Putamen (tissue), 1 donor: Measurements from ENCODE around the gene DSCAML1.

ENCODE experiments used
- DNase-seq: peaks from one replicate; pipeline ENCODE4 v3.0.0-alpha.2; 2016; ENCODE audit warnings: low spot score

The DSCAML1 gene

GRCh38 chr11:117488996-117489952 is 307.7 kb downstream of the DSCAML1 start:
- DNase-seq: no peak

DNA sequence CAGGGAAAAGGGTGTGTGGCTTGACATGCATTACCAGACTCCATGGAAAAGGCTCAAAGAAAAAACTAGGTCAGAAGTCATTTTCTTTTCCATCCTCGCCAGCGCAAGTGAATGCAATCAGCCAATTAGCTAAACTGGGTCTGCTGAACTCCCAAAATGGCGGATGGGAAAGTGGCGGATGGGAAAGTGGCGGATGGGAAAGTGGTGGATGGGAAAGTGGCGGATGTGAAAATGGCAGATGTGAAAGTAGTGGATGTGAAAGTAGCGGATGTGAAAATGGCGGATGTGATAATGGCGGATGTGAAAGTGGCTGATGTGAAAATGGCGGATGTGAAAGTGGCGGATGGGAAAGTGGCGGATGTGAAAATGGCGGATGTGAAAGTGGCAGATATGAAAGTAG is 311.0 kb downstream of the DSCAML1 start:
- DNase-seq: no peak

GRCh38 chr11:117484156-117484555 is 312.9 kb downstream of the DSCAML1 start:
- DNase-seq: no peak

DNA sequence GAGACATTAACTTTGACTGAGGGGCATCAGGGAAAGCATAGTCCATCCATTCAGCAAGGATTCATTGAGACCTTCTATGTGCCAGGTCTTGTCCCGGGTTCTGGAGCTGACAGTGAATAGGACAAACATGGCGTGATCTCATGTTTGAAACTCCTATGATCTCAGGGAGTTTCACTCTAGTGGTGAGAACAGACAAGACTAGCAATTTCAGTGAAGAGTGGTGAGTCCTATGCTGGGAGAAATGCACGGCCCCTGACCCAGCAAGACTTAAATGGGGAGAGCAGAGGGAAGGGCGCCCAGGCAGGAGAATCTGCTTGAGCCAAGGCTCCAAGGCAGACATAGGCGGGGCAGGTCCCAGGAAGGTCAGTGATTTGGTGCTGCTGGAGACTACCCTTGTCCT is 313.6 kb downstream of the DSCAML1 start:
- no peak for DNase-seq

DNA sequence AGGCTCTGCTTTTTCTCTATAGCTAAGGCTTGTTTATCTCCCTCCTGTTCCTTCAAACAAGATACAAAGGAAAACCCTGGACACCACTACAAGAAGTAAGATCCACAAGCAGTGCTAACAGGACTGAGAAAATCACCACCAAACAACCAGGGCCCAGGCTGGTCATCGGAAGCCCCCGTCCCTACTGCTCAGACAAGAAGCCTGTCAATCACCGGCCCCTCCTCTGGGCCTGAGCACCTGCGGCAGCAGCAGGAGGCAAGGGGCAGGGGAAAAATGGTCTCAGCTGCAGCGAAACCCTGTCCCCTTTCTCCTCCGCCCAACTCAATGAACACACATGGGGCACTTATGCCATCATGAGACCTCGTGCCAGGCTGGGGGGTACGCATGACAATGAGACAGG is 314.1 kb downstream of the DSCAML1 start:
- DNase-seq: no peak

DNA sequence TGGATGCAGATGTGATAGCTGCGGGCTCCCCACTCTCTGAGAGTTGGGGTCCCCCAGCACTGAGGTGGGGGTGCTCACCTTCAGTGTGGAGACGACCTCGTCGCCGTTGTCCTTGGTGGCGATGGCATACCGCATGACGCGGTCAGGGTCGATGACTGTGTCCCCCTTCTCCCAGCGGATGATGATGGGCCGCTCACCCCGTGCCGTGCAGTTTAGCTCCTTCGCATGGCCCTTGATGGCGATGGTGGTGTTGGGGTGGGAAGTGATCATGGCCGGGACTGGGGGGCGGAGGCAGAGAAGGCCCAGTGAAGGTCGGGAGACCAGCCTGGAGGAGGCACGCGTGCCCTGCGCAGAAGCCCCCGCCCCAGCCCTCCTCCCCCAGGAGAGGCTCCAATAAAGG is 315.1 kb downstream of the DSCAML1 start:
- no peak for DNase-seq

GRCh38 chr11:117481036-117481435 is 316.0 kb downstream of the DSCAML1 start:
- no peak for DNase-seq

DNA sequence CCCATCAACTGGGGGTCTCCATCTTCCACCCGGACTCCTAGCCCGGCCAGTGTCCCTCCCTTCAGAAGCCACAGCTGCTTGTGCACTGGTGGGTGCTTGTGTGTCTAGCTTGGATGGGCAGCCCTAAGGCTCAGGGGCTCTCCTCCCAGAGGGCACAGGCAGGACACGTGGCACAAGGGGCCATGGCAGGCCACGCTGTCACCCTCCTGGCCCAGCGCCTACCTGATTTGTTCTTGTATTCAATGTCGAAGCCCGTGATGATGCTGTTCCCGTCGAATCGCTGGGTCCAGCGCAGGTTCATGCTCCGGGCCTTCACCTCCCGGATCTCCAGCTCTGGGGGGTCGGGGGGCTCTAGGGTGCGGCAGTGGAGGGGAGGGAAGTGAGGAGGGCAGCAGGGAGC is 316.8 kb downstream of the DSCAML1 start:
- no peak for DNase-seq

DNA sequence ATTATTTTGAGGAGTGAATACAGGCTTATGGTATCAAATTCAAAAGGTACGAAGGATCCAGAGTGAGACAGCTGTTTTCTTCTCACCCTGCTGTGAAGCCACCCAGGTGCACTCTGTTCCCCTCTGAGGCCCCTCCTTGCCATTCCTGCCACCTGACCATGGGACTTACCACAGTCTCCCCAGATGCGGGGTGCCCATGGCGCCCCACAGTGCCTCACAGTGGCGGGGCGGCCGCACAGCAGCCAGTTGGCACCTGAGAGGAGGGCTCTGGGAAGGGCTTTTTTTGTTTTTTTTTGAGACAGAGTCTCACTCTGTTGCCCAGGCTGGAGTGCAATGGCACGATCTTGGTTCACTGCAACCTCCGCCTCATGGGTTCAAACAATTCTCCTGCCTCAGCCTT is 317.6 kb downstream of the DSCAML1 start:
- DNase-seq: no peak

- no peak for DNase-seq
These were observed 318.1 kb downstream of the DSCAML1 start for GRCh38 chr11:117478926-117479325.

GRCh38 chr11:117478126-117478860 is 318.7 kb downstream of the DSCAML1 start:
- no peak for DNase-seq

DNA sequence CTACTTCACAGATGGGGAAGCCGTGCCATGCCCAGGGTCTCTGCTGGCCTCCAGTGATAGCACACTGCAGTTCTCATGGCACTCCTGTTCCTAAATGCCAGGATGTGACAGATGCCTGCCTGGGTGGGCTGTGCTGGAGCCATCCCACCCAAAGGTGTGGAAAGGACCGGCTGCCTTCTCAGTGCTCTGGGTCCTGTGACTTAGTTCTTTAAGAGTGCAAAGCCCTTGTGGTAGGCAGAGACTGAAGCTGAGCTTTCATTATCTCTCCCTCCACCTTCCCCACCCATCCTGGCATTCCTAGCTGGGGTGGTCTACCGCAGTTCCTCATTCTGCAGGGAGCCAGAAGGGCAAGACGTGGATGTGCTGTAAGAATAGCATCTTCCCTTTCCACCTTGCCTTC is 319.3 kb downstream of the DSCAML1 start:
- DNase-seq: no peak

GRCh38 chr11:117476531-117477142 is 320.4 kb downstream of the DSCAML1 start:
- no peak for DNase-seq

DNA sequence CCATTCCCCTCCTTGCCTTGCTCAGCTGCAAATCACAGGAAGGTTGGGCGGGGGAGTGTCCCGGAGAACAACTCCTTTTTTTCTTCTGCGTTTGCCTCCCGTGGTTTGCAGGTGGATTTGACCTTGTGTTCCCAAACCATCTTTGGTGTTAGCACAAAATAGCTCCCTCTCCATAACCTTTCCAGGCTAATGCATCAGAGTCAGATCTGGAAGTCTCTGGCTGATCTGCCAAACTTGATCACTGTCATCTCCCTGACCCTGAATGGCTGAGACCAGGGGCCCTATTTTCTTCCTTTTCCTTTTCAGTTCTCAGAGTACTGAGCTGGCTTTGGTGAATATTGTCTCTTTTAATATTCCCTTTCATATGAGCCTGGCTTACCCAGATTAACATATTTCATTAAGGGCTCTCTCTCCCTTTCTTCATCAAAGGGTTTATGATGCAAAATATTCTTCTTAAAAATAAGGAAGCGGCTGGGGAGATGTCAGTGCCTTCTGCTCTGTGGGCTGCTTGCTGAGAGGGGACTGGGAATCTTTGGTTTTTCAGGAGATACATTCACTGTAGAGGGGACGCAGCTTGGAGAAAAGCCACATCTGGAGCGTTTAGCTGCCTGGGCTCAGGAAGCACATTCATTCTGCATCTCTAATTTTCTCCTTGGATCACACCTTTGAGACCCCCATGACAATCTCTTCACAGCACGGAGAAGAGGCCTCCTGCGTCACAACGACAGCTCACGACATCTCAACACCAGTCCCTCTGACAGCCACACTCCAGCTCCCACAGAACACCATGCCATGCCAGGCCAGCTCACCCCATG is 321.1 kb downstream of the DSCAML1 start:
- DNase-seq: no peak

- no peak for DNase-seq
These were observed 323.4 kb downstream of the DSCAML1 start for GRCh38 chr11:117473481-117474091.

- DNase-seq: no peak
These were observed 325.2 kb downstream of the DSCAML1 start for GRCh38 chr11:117471776-117472175.

DNA sequence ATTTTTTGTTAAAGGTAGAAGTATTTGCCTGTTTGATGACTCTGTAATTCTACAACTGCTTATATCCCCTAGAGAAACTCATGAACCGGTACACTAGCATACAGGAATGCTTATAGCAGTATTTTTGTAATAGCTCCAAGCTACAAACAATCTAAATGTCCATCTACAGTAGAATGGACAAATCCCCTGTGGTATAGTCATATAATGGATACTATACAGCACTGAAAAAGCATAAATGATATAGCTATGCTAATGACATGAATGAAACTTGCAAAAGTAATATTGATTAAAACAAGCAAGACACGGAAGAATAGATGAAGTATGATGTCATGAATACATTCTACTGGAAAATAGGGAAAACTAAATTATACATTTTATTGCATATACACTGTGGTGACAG is 326.4 kb downstream of the DSCAML1 start:
- no peak for DNase-seq

GRCh38 chr11:117468888-117469287 is 328.1 kb downstream of the DSCAML1 start:
- DNase-seq: no peak

DNA sequence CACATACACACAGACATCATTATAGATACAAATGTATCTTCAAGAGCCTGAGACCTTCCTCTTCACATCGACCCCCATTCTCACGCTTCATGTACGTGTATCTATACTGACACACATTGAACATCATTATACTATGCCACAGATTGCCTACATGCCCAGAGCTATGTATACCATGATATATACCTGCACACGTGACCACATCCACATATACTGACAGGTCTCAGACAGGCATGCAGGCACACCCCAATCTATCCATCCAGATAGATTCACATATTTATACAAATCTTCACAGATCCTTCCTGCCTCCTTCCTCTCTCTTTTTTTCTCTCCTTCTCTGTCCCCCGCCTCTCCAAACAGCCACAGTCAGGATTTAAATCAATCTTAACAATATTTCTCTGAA is 329.2 kb downstream of the DSCAML1 start:
- no peak for DNase-seq

GRCh38 chr11:117466966-117467365 is 330.1 kb downstream of the DSCAML1 start:
- no peak for DNase-seq

GRCh38 chr11:117465236-117465997 is 331.6 kb downstream of the DSCAML1 start:
- DNase-seq: no peak
